SK-N-SH treated with all-trans-retinoic acid at 6 μM for 48 hours (cell line): ENCODE results near the gene KIFC3.

Source experiments
- ARNTL ChIP-seq: fragments of 450-650 bp; formaldehyde crosslinking; IDR thresholded peaks from 2 replicates; pipeline ENCODE4 v1.5.0; 2020; ENCODE audit warnings: low read depth, mild to moderate bottlenecking, moderate library complexity, borderline replicate concordance
- CSRNP3 ChIP-seq: fragments of 250-450 bp; sonication (Bioruptor Pico); IDR thresholded peaks from 2 replicates; pipeline ENCODE4 v1.5.1; 2021; ENCODE audit warnings: mild to moderate bottlenecking, moderate library complexity
- ZFP3 ChIP-seq: fragments of 250-450 bp; sonication (Bioruptor Pico); IDR thresholded peaks from 2 replicates; pipeline ENCODE4 v1.5.0; 2020; ENCODE audit warnings: mild to moderate bottlenecking, moderate library complexity
- ZFP30 ChIP-seq: fragments of 450-650 bp; formaldehyde crosslinking; IDR thresholded peaks from 2 replicates; pipeline ENCODE4 v1.5.0; 2022; ENCODE audit warnings: mild to moderate bottlenecking, moderate library complexity

DNA sequence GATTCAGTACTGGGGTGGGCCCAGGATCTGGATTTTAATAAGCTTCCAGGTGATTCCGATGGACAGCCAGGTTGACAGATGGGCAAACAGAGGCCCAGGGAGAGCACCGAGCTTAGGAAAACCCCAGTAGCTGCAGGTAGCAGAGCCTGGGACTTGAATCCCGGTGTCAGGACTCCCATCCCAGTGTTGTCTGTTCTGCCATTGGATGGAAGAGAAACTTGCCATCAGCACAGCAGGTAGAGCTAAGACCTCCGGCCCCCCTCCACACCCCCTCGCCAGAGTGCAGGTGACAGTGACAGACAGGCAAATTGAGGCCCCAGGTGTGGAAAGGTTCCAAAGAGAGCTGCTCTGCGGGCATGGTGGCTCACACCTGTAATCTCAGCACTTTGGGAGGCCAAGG, 54.3 kb downstream of the KIFC3 start:
- TF ChIP-seq ARNTL (CRISPR knock-in tag) (no peak), CSRNP3 (CRISPR knock-in tag) (no peak), ZFP30 (CRISPR knock-in tag) (no peak), ZFP3 (CRISPR knock-in tag) (no peak)
